H9 (cell line): ENCODE measurements around the gene TMEM236. TPM values are rescaled to one million over a fixed set of nuclear protein-coding genes. Genes with fewer than 3 reads are reported as not detected.

Source experiments
- DNase-seq: peaks from one replicate; pipeline ENCODE4 v3.0.0-alpha.2; 2017
- H2AFZ ChIP-seq: one replicate; pipeline ENCODE4 v1.6.1; 2013; ENCODE audit warnings: mild to moderate bottlenecking, low read length, control low read depth, moderate library complexity
- H2AK5ac ChIP-seq: 2 replicates; pipeline ENCODE4 v1.6.1; 2013; ENCODE audit warnings: low read length, control low read depth, mixed read lengths; ENCODE audit not compliant: insufficient read length
- H2BK120ac ChIP-seq: one replicate; pipeline ENCODE4 v1.6.1; 2013; ENCODE audit warnings: low read depth, mild to moderate bottlenecking, low read length, control low read depth, inconsistent platforms; ENCODE audit not compliant: poor library complexity, severe bottlenecking
- H2BK12ac ChIP-seq: 2 replicates; pipeline ENCODE4 v1.6.1; 2013; ENCODE audit warnings: low read length, control low read depth, mixed read lengths, low read depth; ENCODE audit not compliant: insufficient read length
- H2BK15ac ChIP-seq: 2 replicates; pipeline ENCODE4 v1.6.1; 2013; ENCODE audit warnings: low read depth, low read length, control low read depth
- H2BK20ac ChIP-seq: one replicate; pipeline ENCODE4 v1.6.1; 2013; ENCODE audit warnings: low read depth, mild to moderate bottlenecking, low read length, control low read depth, inconsistent platforms; ENCODE audit not compliant: poor library complexity, severe bottlenecking
- H2BK5ac ChIP-seq: 2 replicates; pipeline ENCODE4 v1.6.1; 2013; ENCODE audit warnings: low read length, control low read depth, mixed read lengths; ENCODE audit not compliant: insufficient read length
- H3K14ac ChIP-seq: 2 replicates; pipeline ENCODE4 v1.6.1; 2013; ENCODE audit warnings: low read length, control low read depth; ENCODE audit not compliant: insufficient read depth
- H3K18ac ChIP-seq: 2 replicates; pipeline ENCODE4 v1.6.1; 2013; ENCODE audit warnings: low read depth, mild to moderate bottlenecking, mixed read lengths, low read length, control low read depth; ENCODE audit not compliant: insufficient read length
- H3K23ac ChIP-seq: 2 replicates; pipeline ENCODE4 v1.6.1; 2013; ENCODE audit warnings: low read length, control low read depth, mixed read lengths, low read depth; ENCODE audit not compliant: insufficient read length
- H3K23me2 ChIP-seq: 2 replicates; pipeline ENCODE4 v1.6.1; 2013; ENCODE audit warnings: low read depth, mild to moderate bottlenecking, mixed read lengths, low read length, control low read depth; ENCODE audit not compliant: insufficient read length, poor library complexity, severe bottlenecking
- H3K27ac ChIP-seq: 2 replicates; pipeline ENCODE4 v1.5.1; 2013; ENCODE audit warnings: low read length, control low read depth, mixed read lengths, low read depth; ENCODE audit not compliant: insufficient read length
- H3K27me3 ChIP-seq: 2 replicates; pipeline ENCODE4 v1.6.1; 2013; ENCODE audit warnings: low read length, control low read depth, inconsistent platforms; ENCODE audit not compliant: insufficient read depth
- H3K4ac ChIP-seq: 2 replicates; pipeline ENCODE4 v1.6.1; 2013; ENCODE audit warnings: low read depth, mild to moderate bottlenecking, control low read depth, inconsistent platforms, low read length, moderate library complexity
- H3K4me1 ChIP-seq: 2 replicates; pipeline ENCODE4 v1.6.1; 2013; ENCODE audit warnings: low read length, control low read depth, inconsistent platforms; ENCODE audit not compliant: insufficient read depth
- H3K4me2 ChIP-seq: 2 replicates; pipeline ENCODE4 v1.6.1; 2013; ENCODE audit warnings: low read length, control low read depth, mixed read lengths; ENCODE audit not compliant: insufficient read length, insufficient read depth
- H3K56ac ChIP-seq: 2 replicates; pipeline ENCODE4 v1.6.1; 2013; ENCODE audit warnings: low read depth, mild to moderate bottlenecking, mixed read lengths, low read length, control low read depth; ENCODE audit not compliant: insufficient read length
- H3K79me1 ChIP-seq: 2 replicates; pipeline ENCODE4 v1.6.1; 2013; ENCODE audit warnings: low read depth, mild to moderate bottlenecking, moderate library complexity, low read length, control low read depth, inconsistent platforms; ENCODE audit not compliant: insufficient read depth, poor library complexity, severe bottlenecking
- H3K79me2 ChIP-seq: 2 replicates; pipeline ENCODE4 v1.6.1; 2013; ENCODE audit warnings: low read length, control low read depth, inconsistent platforms; ENCODE audit not compliant: insufficient read depth
- H3K9ac ChIP-seq: 2 replicates; pipeline ENCODE4 v1.6.1; 2013; ENCODE audit warnings: low read length, control low read depth, mixed read lengths; ENCODE audit not compliant: insufficient read length; ENCODE audit errors: extremely low read depth
- H3K9me3 ChIP-seq: one replicate; pipeline ENCODE4 v1.6.1; 2013; ENCODE audit warnings: low read depth, low read length, inconsistent platforms; ENCODE audit not compliant: control insufficient read depth
- H3T11ph ChIP-seq: one replicate; pipeline ENCODE4 v1.6.1; 2013; ENCODE audit warnings: mild to moderate bottlenecking, low read length, control low read depth, inconsistent platforms
- H4K20me1 ChIP-seq: one replicate; pipeline ENCODE4 v1.6.1; 2013; ENCODE audit not compliant: control insufficient read depth, insufficient read length, insufficient read depth
- H4K5ac ChIP-seq: 2 replicates; pipeline ENCODE4 v1.6.1; 2013; ENCODE audit warnings: low read depth, mild to moderate bottlenecking, mixed read lengths, low read length, control low read depth; ENCODE audit not compliant: insufficient read length
- H4K8ac ChIP-seq: replicated peaks from 2 replicates; pipeline ENCODE4 v1.6.1; 2013; ENCODE audit warnings: low read length, control low read depth, mixed read lengths, low read depth; ENCODE audit not compliant: insufficient read length
- H4K91ac ChIP-seq: 2 replicates; pipeline ENCODE4 v1.6.1; 2013; ENCODE audit warnings: low read depth, mild to moderate bottlenecking, moderate library complexity, mixed read lengths, low read length, control low read depth; ENCODE audit not compliant: insufficient read length
- H3K27ac Mint-ChIP-seq, 3 experiments: 2 replicates in 2 of 3; 3 replicates in 1 of 3; pipeline ENCODE4 v1.8.0; 2020 to 2021; ENCODE audit warnings: mixed read lengths in 3 of 3, mild to moderate bottlenecking in 1 of 3, moderate library complexity in 1 of 3
- H3K27me3 Mint-ChIP-seq: 2 replicates; pipeline ENCODE4 v1.8.0; 2021; ENCODE audit warnings: low read depth, mild to moderate bottlenecking, moderate library complexity, mixed read lengths
- H3K36me3 Mint-ChIP-seq, 3 experiments: 2 replicates in 2 of 3; 3 replicates in 1 of 3; pipeline ENCODE4 v1.8.0; 2020 to 2021; ENCODE audit warnings: low read depth in 3 of 3, mixed read lengths in 3 of 3; ENCODE audit not compliant: insufficient read depth in 1 of 3
- H3K4me1 Mint-ChIP-seq, 2 experiments: 2 replicates each; pipeline ENCODE4 v1.8.0; 2020; ENCODE audit warnings: mixed read lengths in 2 of 2
- H3K4me3 Mint-ChIP-seq, 2 experiments: 2 replicates in 1 of 2; 3 replicates in 1 of 2; pipeline ENCODE4 v1.8.0; 2020 to 2021; ENCODE audit warnings: mild to moderate bottlenecking in 2 of 2, mixed read lengths in 2 of 2, moderate library complexity in 1 of 2
- H3K9me3 Mint-ChIP-seq, 2 experiments: 2 replicates in 1 of 2; 3 replicates in 1 of 2; pipeline ENCODE4 v1.8.0; 2020; ENCODE audit warnings: mild to moderate bottlenecking in 2 of 2, mixed read lengths in 2 of 2, moderate library complexity in 1 of 2
- CTCF ChIP-seq: fragments of 200-600 bp; sonication (generic); conservative IDR thresholded peaks from 3 replicates; pipeline ENCODE4 v1.8.0; 2021; ENCODE audit warnings: antibody characterized with exemption, mild to moderate bottlenecking
- WGBS: extraction: QIAGEN DNeasy Blood & Tissue Kit; methylation state at CpG from one replicate; pipeline ENCODE4 v1.1.7; 2013; ENCODE audit warnings: missing lambda C conversion rate, low lambda C conversion rate, mixed read lengths; ENCODE audit not compliant: insufficient read length; ENCODE audit errors: extremely low coverage; 5-methylcytosine and 5-hydroxymethylcytosine counted together
- total RNA-seq: library from RNA; stranded (reverse); gene quantifications from 2 replicates; pipeline ENCODE4 v1.2.1, GENCODE V29; 2021

TMEM236 gene
- total RNA-seq, 1 experiment from 2014 or later = not detected

GRCh38 chr10:17787087-17787961 is 35.3 kb downstream of the TMEM236 start:
- Histone ChIP-seq H3K23ac (no peak overlapping the region), H3K4me2 (no peak overlapping the region), H2BK12ac (no peak overlapping the region), H3K27ac (no peak overlapping the region), H3T11ph (no peak overlapping the region), H2AK5ac (no peak overlapping the region), H4K5ac (no peak overlapping the region), H2BK120ac (no peak overlapping the region), H3K14ac (no peak overlapping the region), H4K8ac (no peak overlapping the region), H3K9me3 (no peaks in the 10 kb centered on the region), H2BK15ac (no peak overlapping the region), H3K79me1 (no peaks in the 10 kb centered on the region), H3K4ac (no peak overlapping the region), H2BK5ac (no peak overlapping the region), H3K9ac (no peak overlapping the region), H3K27me3 (no peaks in the 10 kb centered on the region), H3K18ac (no peak overlapping the region), H4K91ac (no peak overlapping the region), H2AFZ (no peak overlapping the region), H3K79me2 (no peaks in the 10 kb centered on the region), H3K23me2 (no peaks in the 10 kb centered on the region), H3K4me1 (no peaks in the 10 kb centered on the region), H3K56ac (no peak overlapping the region), H4K20me1 (no peaks in the 10 kb centered on the region), H2BK20ac (no peak overlapping the region)
- H3K4me1 Mint-ChIP-seq = peaks cover 5 to 6% of the 10 kb centered on the region in 2 experiments
- no peaks in the 10 kb centered on the region for H3K27me3 Mint-ChIP-seq
- no peaks in the 10 kb centered on the region for H3K9me3 Mint-ChIP-seq
- peak overlapping the region; percentile 71 to 96 (median 73); a peak in 4 of 7 replicates for H3K27ac Mint-ChIP-seq
- H3K36me3 Mint-ChIP-seq = no peaks in the 10 kb centered on the region
- no peak for DNase-seq
- TF ChIP-seq CTCF = no peak
- WGBS = no CpG with 5 or more reads among the region's 13 CpGs
- H3K4me3 Mint-ChIP-seq = no peak overlapping the region
